ENCODE results near the gene EFNA5.
"Not testable (repeated sequence)": the region's sequence is repeated elsewhere in the genome, so short reads cannot be mapped to it uniquely, and the experiment has no call there.

The EFNA5 gene

DNA sequence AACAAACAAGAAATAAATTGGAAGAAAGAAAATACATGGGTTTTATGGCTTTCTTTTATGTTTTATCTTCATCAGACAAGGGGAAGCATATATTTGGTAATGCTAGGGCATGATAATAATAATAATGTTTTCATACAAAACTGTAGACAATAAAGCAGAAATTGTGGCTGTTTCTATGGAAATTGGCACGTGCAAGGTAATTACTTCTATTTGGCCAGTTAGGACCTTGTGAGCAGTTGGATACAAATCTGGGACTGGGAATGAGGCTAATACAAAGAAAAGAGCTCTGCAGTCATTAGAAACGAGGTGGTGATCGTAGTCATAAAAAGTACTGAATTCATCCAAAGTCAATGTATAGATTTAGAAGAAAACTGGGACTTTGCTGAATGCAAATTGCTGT lies 233.6 kb downstream of the EFNA5 start:
- H3K27ac ChIP-seq = no peak overlapping the region
- no peak overlapping the region for H3K9ac ChIP-seq (ENCODE audit: insufficient read length)
- no peaks in the 10 kb centered on the region for H3K36me3 ChIP-seq (ENCODE audit: insufficient read depth, low read length)
- no peaks in the 10 kb centered on the region for H3K9me3 ChIP-seq (ENCODE audit: low read depth, low read length)
- no peak for DNase-seq (ENCODE audit: low read depth, low spot score)
- no peak overlapping the region for H3K4me3 ChIP-seq
- TF ChIP-seq POLR2AphosphoS5 (IDR thresholded peaks at IDR 0.05; ENCODE audit: borderline replicate concordance, low read depth, low read length) (no peak), EZH2 (IDR thresholded peaks at IDR 0.05) (no peak), FOXP2 (optimal IDR thresholded peaks at IDR 0.05; ENCODE audit: control extremely low read depth, extremely low read length, insufficient read depth) (no peak)

- H3K27ac ChIP-seq = no peak overlapping the region
- no peak overlapping the region for H3K9ac ChIP-seq (ENCODE audit: insufficient read length)
- no peaks in the 10 kb centered on the region for H3K9me3 ChIP-seq (ENCODE audit: low read depth, low read length)
- no peak for DNase-seq (ENCODE audit: low read depth, low spot score)
- no peak overlapping the region for H3K4me3 ChIP-seq
- TF ChIP-seq EZH2 (IDR thresholded peaks at IDR 0.05) = no peak
- no peak for TF ChIP-seq FOXP2 (optimal IDR thresholded peaks at IDR 0.05; ENCODE audit: control extremely low read depth, extremely low read length, insufficient read depth)
- TF ChIP-seq POLR2AphosphoS5 (IDR thresholded peaks at IDR 0.05; ENCODE audit: borderline replicate concordance, low read depth, low read length) = no peak
- H3K36me3 ChIP-seq (ENCODE audit: insufficient read depth, low read length) = no peaks in the 10 kb centered on the region
Observed at GRCh38 chr5:107436201-107436600, 234.5 kb downstream of the EFNA5 start.

DNA sequence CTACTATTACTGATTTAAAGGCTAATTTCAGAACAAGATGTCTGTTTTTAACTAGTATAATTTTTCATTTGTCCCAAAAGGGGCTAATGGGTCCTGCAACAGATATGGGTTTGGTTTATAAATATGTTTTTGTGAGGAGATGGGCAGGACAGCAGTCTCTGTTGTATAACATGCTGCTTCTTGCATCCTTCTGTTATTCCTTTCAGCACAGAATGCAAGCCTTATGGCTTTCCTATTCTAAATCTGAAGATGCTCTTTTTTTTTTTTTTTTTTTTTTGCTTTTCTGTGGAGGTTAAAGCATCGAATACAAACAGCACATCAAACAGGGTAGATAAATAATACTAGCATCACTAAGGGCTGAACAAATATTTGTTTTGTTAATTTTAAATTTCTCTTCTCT lies 235.7 kb downstream of the EFNA5 start:
- DNase-seq (ENCODE audit: low read depth, low spot score) = no peak
- no peak overlapping the region for H3K9ac ChIP-seq (ENCODE audit: insufficient read length)
- TF ChIP-seq EZH2 (IDR thresholded peaks at IDR 0.05) (no peak), FOXP2 (optimal IDR thresholded peaks at IDR 0.05; ENCODE audit: control extremely low read depth, extremely low read length, insufficient read depth) (no peak), POLR2AphosphoS5 (IDR thresholded peaks at IDR 0.05; ENCODE audit: borderline replicate concordance, low read depth, low read length) (no peak)
- no peaks in the 10 kb centered on the region for H3K36me3 ChIP-seq (ENCODE audit: insufficient read depth, low read length)
- no peak overlapping the region for H3K4me3 ChIP-seq
- H3K27ac ChIP-seq = no peak overlapping the region
- no peaks in the 10 kb centered on the region for H3K9me3 ChIP-seq (ENCODE audit: low read depth, low read length)

- DNase-seq (ENCODE audit: low read depth, low spot score); H3K27ac ChIP-seq; H3K36me3 ChIP-seq (ENCODE audit: insufficient read depth, low read length); H3K9ac ChIP-seq (ENCODE audit: insufficient read length); H3K4me3 ChIP-seq; H3K9me3 ChIP-seq (ENCODE audit: low read depth, low read length): not testable (repeated sequence)
Observed at GRCh38 chr5:107433646-107434045, 237.1 kb downstream of the EFNA5 start.

GRCh38 chr5:107431998-107432397 lies 238.7 kb downstream of the EFNA5 start:
- Histone ChIP-seq H3K4me3 (no peak overlapping the region), H3K27ac (no peak overlapping the region), H3K9ac (ENCODE audit: insufficient read length) (no peak overlapping the region), H3K9me3 (ENCODE audit: low read depth, low read length) (no peaks in the 10 kb centered on the region), H3K36me3 (ENCODE audit: insufficient read depth, low read length) (no peaks in the 10 kb centered on the region)
- DNase-seq (ENCODE audit: low read depth, low spot score) = no peak
- TF ChIP-seq POLR2AphosphoS5 (IDR thresholded peaks at IDR 0.05; ENCODE audit: borderline replicate concordance, low read depth, low read length) = no peak
- no peak for TF ChIP-seq EZH2 (IDR thresholded peaks at IDR 0.05)
- no peak for TF ChIP-seq FOXP2 (optimal IDR thresholded peaks at IDR 0.05; ENCODE audit: control extremely low read depth, extremely low read length, insufficient read depth)

DNA sequence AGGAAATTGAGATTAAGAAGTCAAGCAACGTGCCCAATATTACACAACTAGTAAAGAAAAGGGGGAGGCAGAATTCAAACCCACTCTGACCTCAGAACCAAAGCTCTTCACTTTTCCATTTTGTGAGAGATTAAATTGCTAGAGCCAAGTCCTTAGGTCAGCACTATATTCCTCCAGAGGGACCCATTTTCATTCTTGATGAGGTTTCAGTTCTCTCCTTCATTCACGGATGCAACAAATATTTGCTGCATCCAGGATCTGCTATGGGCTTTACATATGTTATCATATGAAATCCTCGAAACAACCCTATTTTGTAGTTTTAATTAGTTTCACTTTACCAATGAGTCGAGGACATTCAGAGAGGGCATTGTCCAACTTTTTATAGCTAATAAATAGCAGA lies 239.2 kb downstream of the EFNA5 start:
- no peak for DNase-seq (ENCODE audit: low read depth, low spot score)
- TF ChIP-seq EZH2 (IDR thresholded peaks at IDR 0.05) (no peak), POLR2AphosphoS5 (IDR thresholded peaks at IDR 0.05; ENCODE audit: borderline replicate concordance, low read depth, low read length) (no peak), FOXP2 (optimal IDR thresholded peaks at IDR 0.05; ENCODE audit: control extremely low read depth, extremely low read length, insufficient read depth) (no peak)
- no peaks in the 10 kb centered on the region for H3K9me3 ChIP-seq (ENCODE audit: low read depth, low read length)
- no peaks in the 10 kb centered on the region for H3K36me3 ChIP-seq (ENCODE audit: insufficient read depth, low read length)
- H3K4me3 ChIP-seq = no peak overlapping the region
- H3K27ac ChIP-seq = no peak overlapping the region
- H3K9ac ChIP-seq (ENCODE audit: insufficient read length) = no peak overlapping the region

- Histone ChIP-seq H3K27ac (no peak overlapping the region), H3K36me3 (ENCODE audit: insufficient read depth, low read length) (no peaks in the 10 kb centered on the region), H3K4me3 (no peak overlapping the region), H3K9me3 (ENCODE audit: low read depth, low read length) (no peaks in the 10 kb centered on the region), H3K9ac (ENCODE audit: insufficient read length) (no peak overlapping the region)
- no peak for DNase-seq (ENCODE audit: low read depth, low spot score)
- TF ChIP-seq FOXP2 (optimal IDR thresholded peaks at IDR 0.05; ENCODE audit: control extremely low read depth, extremely low read length, insufficient read depth) (no peak), EZH2 (IDR thresholded peaks at IDR 0.05) (no peak), POLR2AphosphoS5 (IDR thresholded peaks at IDR 0.05; ENCODE audit: borderline replicate concordance, low read depth, low read length) (no peak)
Observed at GRCh38 chr5:107430071-107430625, 240.6 kb downstream of the EFNA5 start.

DNA sequence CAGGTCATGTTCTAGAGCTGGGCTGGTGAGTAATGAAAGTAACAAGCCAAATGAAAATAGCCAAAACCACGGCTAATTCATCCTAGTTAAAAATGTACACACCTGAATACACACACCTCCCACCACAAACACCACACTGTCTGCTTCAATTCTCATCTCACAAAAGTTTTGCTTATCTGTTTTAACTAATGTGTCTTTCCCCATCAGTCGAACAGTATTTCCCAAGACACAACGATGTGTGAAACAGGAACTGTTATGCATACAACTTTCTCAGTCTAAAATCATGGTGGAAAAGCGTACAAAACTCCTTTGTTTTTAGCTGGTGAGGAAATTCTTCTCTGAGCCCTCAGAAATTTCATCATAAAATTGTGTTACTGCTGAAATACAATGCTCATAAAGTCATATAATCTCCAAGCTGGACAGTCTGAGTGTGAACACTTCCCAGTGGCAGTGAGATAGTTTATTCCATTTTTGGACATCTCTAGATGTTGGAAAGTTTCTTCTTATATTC lies 242.4 kb downstream of the EFNA5 start:
- no peak overlapping the region for H3K4me3 ChIP-seq

DNA sequence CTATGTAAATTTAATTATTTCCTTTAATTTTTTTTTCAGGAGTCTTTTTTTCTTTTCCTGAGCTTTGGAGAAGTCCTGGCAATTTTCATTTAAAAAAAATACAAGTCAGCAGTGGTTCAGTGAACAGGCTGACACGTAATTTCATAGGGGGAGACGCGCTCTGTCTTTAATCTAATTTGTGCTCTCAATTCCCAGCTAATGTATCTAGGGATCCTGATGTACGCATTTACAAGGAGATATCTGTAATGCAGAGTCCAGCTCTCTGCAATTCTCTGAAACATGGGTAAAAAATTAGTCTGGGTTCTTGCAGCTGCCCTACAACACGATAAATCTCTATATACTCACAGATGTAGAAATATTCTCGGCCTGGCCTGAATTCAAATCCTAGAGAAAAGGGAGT lies 243.9 kb downstream of the EFNA5 start:
- Histone ChIP-seq H3K4me3 (no peak overlapping the region), H3K36me3 (ENCODE audit: insufficient read depth, low read length) (no peaks in the 10 kb centered on the region), H3K9ac (ENCODE audit: insufficient read length) (no peak overlapping the region), H3K27ac (no peak overlapping the region), H3K9me3 (ENCODE audit: low read depth, low read length) (no peaks in the 10 kb centered on the region)
- TF ChIP-seq POLR2AphosphoS5 (IDR thresholded peaks at IDR 0.05; ENCODE audit: borderline replicate concordance, low read depth, low read length) = no peak
- TF ChIP-seq FOXP2 (optimal IDR thresholded peaks at IDR 0.05; ENCODE audit: control extremely low read depth, extremely low read length, insufficient read depth) = no peak
- TF ChIP-seq EZH2 (IDR thresholded peaks at IDR 0.05) = no peak
- no peak for DNase-seq (ENCODE audit: low read depth, low spot score)

More for the DNA sequence above, 242.4 kb downstream of the EFNA5 start:
- Histone ChIP-seq H3K36me3 (ENCODE audit: insufficient read depth, low read length) (no peaks in the 10 kb centered on the region), H3K9ac (ENCODE audit: insufficient read length) (no peak overlapping the region), H3K9me3 (ENCODE audit: low read depth, low read length) (no peaks in the 10 kb centered on the region), H3K27ac (no peak overlapping the region)
- DNase-seq (ENCODE audit: low read depth, low spot score) = no peak
- no peak for TF ChIP-seq POLR2AphosphoS5 (IDR thresholded peaks at IDR 0.05; ENCODE audit: borderline replicate concordance, low read depth, low read length)
- TF ChIP-seq EZH2 (IDR thresholded peaks at IDR 0.05) = no peak
- TF ChIP-seq FOXP2 (optimal IDR thresholded peaks at IDR 0.05; ENCODE audit: control extremely low read depth, extremely low read length, insufficient read depth) = no peak

Measured in SK-N-MC (cell line).